PC-3 (cell line): ENCODE measurements around the gene MAP1LC3B.

Experiments
- CTCF ChIP-seq: fragments of 300-600 bp; sonication (generic); conservative IDR thresholded peaks from 2 replicates; pipeline ENCODE4 v1.5.1; 2017; ENCODE audit warnings: antibody characterized with exemption, low read depth, mild to moderate bottlenecking, low read length
- EZH2 ChIP-seq: fragments of 300-600 bp; sonication (generic); IDR thresholded peaks from one replicate; pipeline ENCODE4 v1.6.1; 2017; ENCODE audit warnings: antibody characterized with exemption, mild to moderate bottlenecking, low read length; ENCODE audit not compliant: unreplicated experiment

- no peak for TF ChIP-seq CTCF
- TF ChIP-seq EZH2, result no peak
Observed at GRCh38 chr16:87361916-87362619, 30.1 kb upstream of the MAP1LC3B start.
